Measurements from ENCODE around the gene ZNF609. TPM values are rescaled to one million over a fixed set of nuclear protein-coding genes. Genes with fewer than 3 reads are reported as not detected.

ZNF609 gene
- total RNA-seq, 1 experiment from 2014 or later = 31.0 TPM

- TF ChIP-seq REST (IDR thresholded peaks at IDR 0.05; ENCODE audit: low read depth) (no peak), CEBPB (IDR thresholded peaks at IDR 0.05; ENCODE audit: low read depth) (no peak), SIN3A (IDR thresholded peaks at IDR 0.05; ENCODE audit: low read depth) (no peak)
Observed at GRCh38 chr15:64688770-64689169, 228.4 kb downstream of the ZNF609 start (continued).

GRCh38 chr15:64690008-64690407 lies 229.6 kb downstream of the ZNF609 start:
- no peaks in the 10 kb centered on the region for H3K9me2 ChIP-seq (ENCODE audit: insufficient read depth)
- ChIA-PET RAD21 (ENCODE audit: low non-redundant PET in 1 of 2, low total read pairs in 2 of 2, uncharacterized antibody in 2 of 2, unreplicated experiment in 2 of 2) (no interaction called here), CTCF (interaction anchor here (1.4 to 3.0 kb wide), 2 partner anchors 9 to 38 kb away, joined by 3 to 17 read pairs; no protein-coding TSS in a partner anchor), POLR2A (no interaction called here)
- DNase-seq (ENCODE audit: low read depth, low spot score) (no peak), ATAC-seq (no peak)
- TF ChIP-seq REST (IDR thresholded peaks at IDR 0.05; ENCODE audit: low read depth) = no peak
- no peak for TF ChIP-seq RAD21 (IDR thresholded peaks at IDR 0.05; ENCODE audit: low read depth)
- no peak for TF ChIP-seq EZH2phosphoT487 (IDR thresholded peaks at IDR 0.05; ENCODE audit: borderline replicate concordance)
- TF ChIP-seq ZBTB33 (IDR thresholded peaks at IDR 0.05; ENCODE audit: extremely low read depth, insufficient replicate concordance, low read length) = no peak
- no peak for TF ChIP-seq YY1 (IDR thresholded peaks at IDR 0.05; ENCODE audit: extremely low read depth, insufficient replicate concordance, low read depth, low read length)
- no peak for TF ChIP-seq ZNF274 (IDR thresholded peaks at IDR 0.05; ENCODE audit: low read depth, low read length)
- no peak for TF ChIP-seq TCF7L2 (IDR thresholded peaks at IDR 0.05; ENCODE audit: borderline replicate concordance, extremely low read depth, insufficient read depth, insufficient read length)
- no peak for TF ChIP-seq ZFX (IDR thresholded peaks at IDR 0.05)
- no peak for TF ChIP-seq CEBPB (IDR thresholded peaks at IDR 0.05; ENCODE audit: low read depth)
- TF ChIP-seq ELF1 (IDR thresholded peaks at IDR 0.05; ENCODE audit: borderline replicate concordance, low read depth) = no peak
- no peak for TF ChIP-seq ATF3 (IDR thresholded peaks at IDR 0.05)
- no peak for TF ChIP-seq FOSL1 (IDR thresholded peaks at IDR 0.05; ENCODE audit: low read depth)
- H3K9me3 ChIP-seq (ENCODE audit: control insufficient read depth in 1 of 2, insufficient read depth in 1 of 2, low read depth in 1 of 2, low read length in 2 of 2) = no peaks in the 10 kb centered on the region
- no peak overlapping the region for H3K9ac ChIP-seq (ENCODE audit: low read length)
- no peak overlapping the region for H2AFZ ChIP-seq (ENCODE audit: low read depth, low read length, poor library complexity, severe bottlenecking)
- no peak overlapping the region for H3K27ac ChIP-seq (ENCODE audit: low read depth, low read length)
- no peak overlapping the region for H3K4me3 ChIP-seq (replicated peaks in 1 of 2; ENCODE audit: low read depth in 1 of 2, low read length in 2 of 2)
- H3K36me3 ChIP-seq (ENCODE audit: control insufficient read depth in 1 of 2, insufficient read depth in 2 of 2, low read length in 2 of 2) = peaks cover 20 to 36% of the 10 kb centered on the region in 2 experiments; a peak in 3 of 4 replicates
- no peaks in the 10 kb centered on the region for H3K27me3 ChIP-seq (ENCODE audit: insufficient read depth, low read length)
- intact Hi-C loops (cut with micrococcal nuclease) = no loop called here
- H4K20me1 ChIP-seq (ENCODE audit: insufficient read depth) = no peaks in the 10 kb centered on the region
- H3K79me2 ChIP-seq (ENCODE audit: insufficient read depth, low read length) = peaks cover 8% of the 10 kb centered on the region; the same call in 1 of the 2 replicates
- H3K4me1 ChIP-seq (ENCODE audit: control insufficient read depth in 1 of 2, insufficient read depth in 2 of 2, low read length in 2 of 2) = no peaks in the 10 kb centered on the region
- BruUV-seq (replicated peaks) = no TSS peak
- H3K4me2 ChIP-seq (ENCODE audit: low read length) = no peak overlapping the region
